GM12873 (cell line): ENCODE data around the gene GOLGA6L25.
"Not testable (repeated sequence)": the region's sequence is repeated elsewhere in the genome, so short reads cannot be mapped to it uniquely, and the experiment has no call there.

Experiments used
- CTCF ChIP-seq: IDR thresholded peaks from 2 replicates; pipeline ENCODE4 v1.5.1; 2012; ENCODE audit warnings: low read depth, mild to moderate bottlenecking, moderate library complexity, low read length, control low read depth; ENCODE audit not compliant: insufficient read depth; ENCODE audit errors: missing control alignments

Gene GOLGA6L25

GRCh38 chr15:28553268-28553667, at the start of gene GOLGA6L25:
Gene GOLGA6L25 (plus strand): TSS chr15:28553568. CDS start chr15:28553629, 61 bp downstream.
- TF ChIP-seq CTCF = not testable (repeated sequence)

GRCh38 chr15:28532954-28533353, 20.4 kb upstream of the GOLGA6L25 start, which contains the start of gene GOLGA8G:
Gene GOLGA8G (minus strand): TSS chr15:28532971. CDS start chr15:28532909, 62 bp downstream.
- not testable (repeated sequence) for TF ChIP-seq CTCF
